ENCODE data around the gene ZFR2. TPM values are rescaled to one million over a fixed set of nuclear protein-coding genes. Genes with fewer than 3 reads are reported as not detected.

Gene ZFR2
- total RNA-seq, 2 donors from 2014 or later, result not detected

- DNase-seq (no peak), ATAC-seq (no peak)
- intact Hi-C loops (cut with DNase I, micrococcal nuclease), result no loop called here
Measured at GRCh38 chr19:3844596-3844995, 24.2 kb downstream of the ZFR2 start.

GRCh38 chr19:3842948-3843347, 25.9 kb downstream of the ZFR2 start:
- intact Hi-C loops (cut with DNase I, micrococcal nuclease), result no loop called here

GRCh38 chr19:3840804-3841203, 28.0 kb downstream of the ZFR2 start:
- ATAC-seq, result no peak
- intact Hi-C loops (cut with DNase I, micrococcal nuclease), result no loop called here
- DNase-seq, result no peak

More at GRCh38 chr19:3842948-3843347, 25.9 kb downstream of the ZFR2 start:
- DNase-seq (no peak), ATAC-seq (no peak)

GRCh38 chr19:3839941-3840340, 28.9 kb downstream of the ZFR2 start:
- DNase-seq (no peak), ATAC-seq (no peak)
- intact Hi-C loops (cut with DNase I, micrococcal nuclease), result no loop called here

GRCh38 chr19:3838661-3839060, 30.2 kb downstream of the ZFR2 start:
- intact Hi-C loops (cut with DNase I, micrococcal nuclease), result no loop called here
- DNase-seq, result no peak
- ATAC-seq, result no peak

GRCh38 chr19:3837922-3838321, 30.9 kb downstream of the ZFR2 start:
- intact Hi-C loops (cut with DNase I, micrococcal nuclease), result no loop called here
- DNase-seq, result no peak
- no peak for ATAC-seq

GRCh38 chr19:3837332-3837731, 31.5 kb downstream of the ZFR2 start:
- no peak for DNase-seq
- intact Hi-C loops (cut with DNase I, micrococcal nuclease), result no loop called here
- no peak for ATAC-seq

GRCh38 chr19:3836887-3837286, 32.0 kb downstream of the ZFR2 start:
- intact Hi-C loops (cut with DNase I, micrococcal nuclease), result no loop called here
- no peak for ATAC-seq
- DNase-seq, result no peak

GRCh38 chr19:3835055-3835435, 33.8 kb downstream of the ZFR2 start:
- DNase-seq (no peak), ATAC-seq (no peak)
- intact Hi-C loops (cut with DNase I, micrococcal nuclease), result no loop called here

GRCh38 chr19:3834349-3835054, 34.3 kb downstream of the ZFR2 start:
- ATAC-seq (no peak), DNase-seq (no peak)
- intact Hi-C loops (cut with DNase I, micrococcal nuclease), result no loop called here

GRCh38 chr19:3833578-3834348, 35.1 kb downstream of the ZFR2 start:
- ATAC-seq (no peak), DNase-seq (no peak)
- intact Hi-C loops (cut with DNase I, micrococcal nuclease), result no loop called here

GRCh38 chr19:3832001-3832400, 36.8 kb downstream of the ZFR2 start:
- no peak for ATAC-seq

GRCh38 chr19:3831601-3832000, 37.2 kb downstream of the ZFR2 start:
- intact Hi-C loops (cut with DNase I, micrococcal nuclease), result no loop called here
- ATAC-seq, result no peak
- DNase-seq, result no peak

More at GRCh38 chr19:3832001-3832400, 36.8 kb downstream of the ZFR2 start:
- intact Hi-C loops (cut with DNase I, micrococcal nuclease), result no loop called here
- DNase-seq, result no peak

GRCh38 chr19:3830621-3831589, 37.9 kb downstream of the ZFR2 start:
- no peak for DNase-seq
- intact Hi-C loops (cut with DNase I, micrococcal nuclease), result no loop called here
- no peak for ATAC-seq

GRCh38 chr19:3827306-3827705, 41.5 kb downstream of the ZFR2 start:
- DNase-seq, result no peak
- ATAC-seq, result no peak
- intact Hi-C loops (cut with DNase I, micrococcal nuclease), result no loop called here

- ATAC-seq, result no peak
- intact Hi-C loops (cut with DNase I, micrococcal nuclease), result no loop called here
- DNase-seq, result no peak
Measured at GRCh38 chr19:3826163-3826562, 42.7 kb downstream of the ZFR2 start.

GRCh38 chr19:3825286-3825956, 43.4 kb downstream of the ZFR2 start:
- ATAC-seq (no peak), DNase-seq (no peak)
- intact Hi-C loops (cut with DNase I, micrococcal nuclease), result no loop called here

- no peak for ATAC-seq
- intact Hi-C loops (cut with DNase I, micrococcal nuclease), result no loop called here
- DNase-seq, result no peak
Measured at GRCh38 chr19:3823350-3823713, 45.5 kb downstream of the ZFR2 start.

All from left colon (tissue), 2 donors.